SHP77 treated with DMSO at 0.1 percent for 48 hours (cell line): ENCODE results near the gene TSHR.

Experiments used
- DNase-seq: peaks from one replicate; lab custom pipeline; 2025; lab: John Stamatoyannopoulos, UW

TSHR gene

DNA sequence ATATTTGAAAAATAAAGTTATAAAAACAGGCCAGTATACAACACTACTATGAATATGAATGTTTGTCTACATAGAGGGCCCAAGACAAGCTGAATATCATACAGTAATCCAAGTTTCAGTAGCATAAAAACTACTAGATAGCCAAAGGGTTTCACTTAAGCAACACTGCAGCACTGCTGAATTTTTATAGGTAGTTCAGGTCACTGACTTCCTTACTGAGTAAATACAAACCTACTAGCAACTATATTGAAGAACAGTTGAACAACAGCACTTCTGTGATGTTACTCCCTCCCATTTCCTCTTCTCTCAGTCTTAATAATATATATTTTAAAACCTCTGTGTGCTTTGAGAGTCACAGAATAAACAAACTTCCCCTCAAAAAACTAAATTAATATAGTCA lies 222.6 kb downstream of the TSHR start:
- no peak for DNase-seq

DNA sequence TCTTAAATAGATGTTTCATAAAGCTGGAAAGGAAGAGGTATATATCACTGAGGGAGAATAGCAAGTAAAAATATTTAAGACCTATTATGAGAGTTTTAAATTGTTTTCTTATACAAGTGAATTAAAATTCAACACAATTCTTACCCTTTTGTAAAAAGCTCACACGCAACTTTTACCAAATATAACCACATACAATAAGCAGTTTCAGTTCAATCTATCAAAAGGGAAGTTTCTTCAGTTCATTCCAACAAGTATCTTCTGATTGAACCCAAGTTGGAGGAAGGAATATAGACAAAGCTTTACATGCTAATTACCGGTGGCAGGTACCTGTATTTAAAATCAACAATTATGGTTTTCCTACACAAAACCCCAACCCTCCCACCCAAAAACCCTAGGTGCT lies 224.2 kb downstream of the TSHR start:
- no peak for DNase-seq

DNA sequence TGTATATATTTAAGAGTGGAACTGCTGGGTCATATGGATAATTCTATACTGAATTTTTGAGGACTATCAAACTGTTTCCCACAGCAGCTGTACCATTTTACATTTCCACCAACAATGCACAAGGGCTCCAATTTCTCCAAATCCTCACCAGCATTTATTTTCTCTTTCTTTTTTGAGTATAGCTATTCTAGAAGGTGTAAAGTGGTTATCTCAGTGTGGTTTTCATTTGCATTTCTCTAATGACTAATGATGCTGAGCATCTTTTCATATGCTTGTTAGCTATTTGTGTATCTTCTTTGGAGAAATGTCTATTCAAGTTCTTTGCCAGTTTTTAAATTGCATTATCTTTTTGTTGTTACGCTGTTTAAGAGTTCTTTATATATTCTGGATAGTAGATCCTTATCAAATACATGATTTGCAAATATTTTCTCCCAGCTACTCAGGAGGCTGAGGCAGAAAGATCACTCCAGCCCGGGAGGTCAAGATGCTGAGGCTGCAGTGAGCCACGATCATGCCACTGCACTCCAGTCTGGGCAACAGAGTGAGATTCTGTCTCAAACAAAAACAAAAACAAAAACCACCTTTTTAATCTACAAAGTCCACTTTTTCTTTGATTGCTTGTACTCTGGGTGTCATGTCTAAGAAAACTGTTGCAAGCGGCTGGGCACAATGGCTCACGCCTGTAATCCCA lies 232.6 kb downstream of the TSHR start:
- DNase-seq, result no peak

DNA sequence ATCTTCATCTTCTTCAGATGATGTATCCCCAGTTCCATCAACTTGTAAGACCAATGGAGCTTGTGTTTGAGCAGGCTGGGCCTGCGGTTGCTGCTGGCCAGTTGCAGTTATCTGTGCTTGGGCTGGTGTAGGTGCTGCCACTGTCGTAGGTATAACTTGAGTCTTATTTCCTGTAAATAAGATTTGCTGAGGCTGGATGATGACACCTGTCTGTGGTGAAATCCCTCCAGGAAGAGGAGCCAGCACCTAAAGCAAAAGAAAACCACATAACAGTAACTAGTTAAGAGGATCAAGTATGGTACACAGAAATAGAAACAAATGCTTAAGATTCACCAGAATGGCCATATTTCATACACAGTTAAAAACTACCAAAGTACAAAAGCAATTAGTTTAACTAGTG lies 237.2 kb downstream of the TSHR start:
- no peak for DNase-seq

- no peak for DNase-seq
These were observed 238.7 kb downstream of the TSHR start for GRCh38 chr14:81193924-81194633.
